Hepatocyte (in vitro differentiated cells): Measurements from ENCODE around the gene CPZ.

Experiments
- CTCF ChIP-seq: fragments of 200-600 bp; sonication (generic); IDR thresholded peaks from 2 replicates; pipeline ENCODE4 v1.5.1; 2016; ENCODE audit warnings: antibody characterized with exemption, mild to moderate bottlenecking; ENCODE audit not compliant: poor library complexity
- EZH2 ChIP-seq: fragments of 200-600 bp; sonication (generic); IDR thresholded peaks from 2 replicates; pipeline ENCODE4 v1.6.1; 2016; ENCODE audit warnings: antibody characterized with exemption, mild to moderate bottlenecking, borderline replicate concordance

DNA sequence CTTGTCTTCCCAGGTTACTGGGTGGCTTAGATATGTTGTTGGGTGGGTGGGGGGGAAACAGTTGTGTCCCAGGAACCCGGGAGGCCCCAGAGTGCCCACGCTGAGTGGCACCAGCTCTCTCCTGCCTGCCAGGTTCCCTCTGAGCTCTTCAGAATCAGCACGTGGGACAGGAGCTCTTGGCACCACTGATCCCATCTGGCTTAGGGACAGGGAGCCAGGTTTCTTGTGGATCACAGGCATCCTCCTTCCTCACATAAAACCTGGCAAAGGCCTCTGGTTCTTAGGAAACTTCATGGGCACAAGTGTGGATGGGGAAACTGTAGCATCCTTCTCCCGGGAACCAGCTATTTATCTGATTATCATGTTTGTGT is 8.9 kb upstream of the CPZ start:
- TF ChIP-seq CTCF (no peak), EZH2 (no peak)
